ENCODE results near the gene NEU2. TPM values are rescaled to one million over a fixed set of nuclear protein-coding genes. Genes with fewer than 3 reads are reported as not detected.
A peak's percentile ranks its signal among the peaks of the same experiment; 100 is the strongest.

Gene NEU2
- total and polyA plus RNA-seq, 2 of the 13 experiments (the other 11 are each of a cell fraction or from before 2014, with no cell fraction given), result not detected

GRCh38 chr2:233053928-233054784 lies 21.7 kb downstream of the NEU2 start (continued):
- no peak for TF ChIP-seq REXO4 (CRISPR knock-in tag; IDR thresholded peaks at IDR 0.05; ENCODE audit: borderline replicate concordance)
- no peak for TF ChIP-seq FOXA1 (IDR thresholded peaks at IDR 0.05)
- TF ChIP-seq FOXA1 (CRISPR knock-in tag; IDR thresholded peaks at IDR 0.05), result no peak
- TF ChIP-seq ZNF816 (CRISPR knock-in tag; IDR thresholded peaks at IDR 0.05; ENCODE audit: borderline replicate concordance), result no peak
- no peak for TF ChIP-seq ZNF326 (CRISPR knock-in tag; IDR thresholded peaks at IDR 0.05; ENCODE audit: borderline replicate concordance)
- no peak for TF ChIP-seq TP53 (CRISPR knock-in tag; conservative IDR thresholded peaks at IDR 0.05)
- 0 out of 2 replicates have a peak, but pooled peaks have one; percentile 21 for TF ChIP-seq ESRRA (CRISPR knock-in tag; IDR thresholded peaks at IDR 0.05; ENCODE audit: low read depth)
- TF ChIP-seq ZNF484 (CRISPR knock-in tag; IDR thresholded peaks at IDR 0.05; ENCODE audit: borderline replicate concordance, low read depth), result no peak
- no peak for TF ChIP-seq ZNF704 (CRISPR knock-in tag; IDR thresholded peaks at IDR 0.05; ENCODE audit: borderline replicate concordance)
- TF ChIP-seq GRHL1 (CRISPR knock-in tag; conservative IDR thresholded peaks at IDR 0.05), result no peak
- TF ChIP-seq ZNF790 (CRISPR knock-in tag; IDR thresholded peaks at IDR 0.05; ENCODE audit: borderline replicate concordance), result no peak
- TF ChIP-seq WIZ (CRISPR knock-in tag; IDR thresholded peaks at IDR 0.05), result no peak
- TF ChIP-seq MNT (IDR thresholded peaks at IDR 0.05), result no peak
- TF ChIP-seq AFF4 (CRISPR knock-in tag; IDR thresholded peaks at IDR 0.05), result no peak
- no peak for TF ChIP-seq ZBTB44 (CRISPR knock-in tag; IDR thresholded peaks at IDR 0.05)
- no peak for TF ChIP-seq MBNL3 (CRISPR knock-in tag; conservative IDR thresholded peaks at IDR 0.05)

Measured in HepG2 (cell line).